Breast epithelium (tissue), 4 donors: ENCODE data around the gene AZI2. TPM values are rescaled to one million over a fixed set of nuclear protein-coding genes. Genes with fewer than 3 reads are reported as not detected.
A peak's percentile ranks its signal among the peaks of the same experiment; 100 is the strongest.

Source experiments
- DNase-seq, 2 donors: peaks; one replicate each; pipeline ENCODE4 v3.0.0-alpha.2; 2019; ENCODE audit warnings: low spot score in 2 of 2
- H3K27ac ChIP-seq, 2 donors: fragments of 200-600 bp; sonication (generic) in 1 of 2; one replicate each; pipeline ENCODE4 v1.5.1; 2016 to 2019; ENCODE audit warnings: mild to moderate bottlenecking in 1 of 2
- H3K27me3 ChIP-seq, 2 donors: fragments of 200-600 bp; sonication (generic) in 1 of 2; one replicate each; pipeline versions ENCODE4 v1.5.1 to v1.6.0; 2017 to 2019; ENCODE audit warnings: control low read depth in 1 of 2, mild to moderate bottlenecking in 1 of 2
- H3K36me3 ChIP-seq: fragments of 200-600 bp; one replicate; pipeline ENCODE4 v1.5.1; 2019
- H3K4me1 ChIP-seq, 2 donors: fragments of 200-600 bp; sonication (generic); one replicate each; pipeline ENCODE4 v1.5.1; 2016 to 2019; ENCODE audit warnings: control low read depth in 1 of 2
- H3K4me3 ChIP-seq, 3 donors: fragments of 200-600 bp; sonication (generic); 1 replicate in 2 of 3; 2 replicates in 1 of 3; pipeline ENCODE4 v1.5.1; 2016 to 2019; ENCODE audit warnings: mild to moderate bottlenecking in 3 of 3, moderate library complexity in 2 of 3
- H3K9me3 ChIP-seq, 2 donors: fragments of 200-600 bp; sonication (generic) in 1 of 2; one replicate each; pipeline ENCODE4 v1.5.1; 2016 to 2019; ENCODE audit warnings: control low read depth in 1 of 2
- POLR2A ChIP-seq: fragments of 450-650 bp; IDR thresholded peaks from one replicate; pipeline ENCODE4 v1.6.1; 2016; ENCODE audit warnings: antibody characterized with exemption, mild to moderate bottlenecking, moderate library complexity
- POLR2AphosphoS5 ChIP-seq, 3 donors: sonication (generic); formaldehyde crosslinking; IDR thresholded peaks; one replicate each; pipeline ENCODE4 v1.6.1; 2017; ENCODE audit warnings: antibody characterized with exemption in 3 of 3
- intact Hi-C: fragments of 100-400 bp; cut with DNase I; formaldehyde crosslinking; loops from one replicate; pipeline ENCODE4 v1.15.1; 2023; ENCODE audit warnings: low total_unique reads
- total RNA-seq, 3 donors: library from RNA; depleted of rRNA; stranded (reverse); fragments of >200 nt; gene quantifications; one replicate each; pipeline ENCODE4 v1.1.0, GENCODE V29; 2016
- TF ChIP-seq, protein P1 (sequence below), 3 donors: fragments of 450-650 bp; IDR thresholded peaks; one replicate each; pipeline ENCODE4 v1.5.1; 2016 to 2017; ENCODE audit warnings: antibody characterized with exemption in 3 of 3, mild to moderate bottlenecking in 3 of 3, moderate library complexity in 3 of 3

Gene AZI2
- total RNA-seq, result 100 to 1,000 TPM in 2 of 3 donors, 10 to 100 TPM in 1; 68.6 to 193 (median 111) TPM

DNA sequence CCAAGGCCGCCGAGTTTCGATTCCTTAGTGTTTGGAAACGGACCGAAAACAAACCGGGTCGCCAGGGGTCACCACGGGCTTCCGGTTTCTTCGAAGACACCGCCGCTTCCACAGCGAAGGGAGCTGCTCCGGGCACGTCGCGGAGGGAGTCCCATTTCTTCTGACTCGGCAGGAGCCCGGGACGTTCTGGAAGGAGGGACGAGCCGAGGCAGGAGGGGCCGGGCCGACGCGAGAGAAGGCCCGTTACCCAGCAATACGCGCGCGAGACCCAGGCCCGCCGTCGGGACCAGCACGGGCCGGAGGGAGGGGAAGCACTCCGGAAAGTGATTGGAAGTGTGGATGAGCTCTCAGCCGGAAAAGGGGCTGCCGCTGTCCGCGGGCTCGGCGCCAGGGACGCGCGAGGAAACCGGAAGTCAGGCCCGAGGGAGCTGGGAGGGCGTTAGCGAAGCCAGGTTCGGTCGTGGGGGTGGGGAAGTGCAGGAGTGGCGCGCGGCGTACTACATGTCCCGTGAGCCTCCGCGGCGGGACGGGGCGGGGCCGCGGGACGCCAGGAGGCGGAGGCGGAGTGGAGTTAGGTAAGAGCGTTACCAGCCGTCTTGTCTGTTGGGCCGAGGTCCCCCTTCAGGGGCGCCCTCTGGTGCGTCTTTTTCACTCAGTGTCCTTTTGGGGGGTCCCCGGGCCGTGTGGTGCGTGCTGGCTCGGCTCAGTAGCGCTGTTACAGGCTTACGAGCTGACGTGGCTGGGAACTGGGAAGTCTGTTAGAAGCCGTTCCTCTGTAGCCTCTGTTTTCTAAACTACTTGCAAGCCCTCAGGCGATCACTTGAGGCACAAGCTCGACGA, at the start of gene AZI2, which contains the start of gene ZCWPW2:
Gene AZI2, minus strand, starts transcription at position 196 of the 840 bp plus-strand sequence. CDS start 8,207 bp downstream, outside the sequence.
Gene ZCWPW2, plus strand, starts transcription at position 93 of the 840 bp plus-strand sequence. CDS start 64,348 bp downstream, outside the sequence.
- TF ChIP-seq POLR2AphosphoS5 (IDR thresholded peaks at IDR 0.05), result peak; percentile 77 to 93 (median 91)
- TF ChIP-seq POLR2A, result peak; percentile 83
- TF ChIP-seq, protein P1, sequence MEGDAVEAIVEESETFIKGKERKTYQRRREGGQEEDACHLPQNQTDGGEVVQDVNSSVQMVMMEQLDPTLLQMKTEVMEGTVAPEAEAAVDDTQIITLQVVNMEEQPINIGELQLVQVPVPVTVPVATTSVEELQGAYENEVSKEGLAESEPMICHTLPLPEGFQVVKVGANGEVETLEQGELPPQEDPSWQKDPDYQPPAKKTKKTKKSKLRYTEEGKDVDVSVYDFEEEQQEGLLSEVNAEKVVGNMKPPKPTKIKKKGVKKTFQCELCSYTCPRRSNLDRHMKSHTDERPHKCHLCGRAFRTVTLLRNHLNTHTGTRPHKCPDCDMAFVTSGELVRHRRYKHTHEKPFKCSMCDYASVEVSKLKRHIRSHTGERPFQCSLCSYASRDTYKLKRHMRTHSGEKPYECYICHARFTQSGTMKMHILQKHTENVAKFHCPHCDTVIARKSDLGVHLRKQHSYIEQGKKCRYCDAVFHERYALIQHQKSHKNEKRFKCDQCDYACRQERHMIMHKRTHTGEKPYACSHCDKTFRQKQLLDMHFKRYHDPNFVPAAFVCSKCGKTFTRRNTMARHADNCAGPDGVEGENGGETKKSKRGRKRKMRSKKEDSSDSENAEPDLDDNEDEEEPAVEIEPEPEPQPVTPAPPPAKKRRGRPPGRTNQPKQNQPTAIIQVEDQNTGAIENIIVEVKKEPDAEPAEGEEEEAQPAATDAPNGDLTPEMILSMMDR (IDR thresholded peaks at IDR 0.05), result no peak
- Histone ChIP-seq H3K4me3 (peak within 1 kb of the TSS; percentile 67 to 84 (median 70)), H3K4me1 (peaks cover 0 to 5% of the 10 kb centered on the region in 2 donors), H3K36me3 (no peaks in the 10 kb centered on the region), H3K27ac (peak within 1 kb of the TSS; percentile 98 to 99), H3K9me3 (peaks cover 0 to 8% of the 10 kb centered on the region in 2 donors), H3K27me3 (no peaks in the 10 kb centered on the region)
- DNase-seq, result peak; percentile 94 to 95
- intact Hi-C loops, result no loop called here

DNA sequence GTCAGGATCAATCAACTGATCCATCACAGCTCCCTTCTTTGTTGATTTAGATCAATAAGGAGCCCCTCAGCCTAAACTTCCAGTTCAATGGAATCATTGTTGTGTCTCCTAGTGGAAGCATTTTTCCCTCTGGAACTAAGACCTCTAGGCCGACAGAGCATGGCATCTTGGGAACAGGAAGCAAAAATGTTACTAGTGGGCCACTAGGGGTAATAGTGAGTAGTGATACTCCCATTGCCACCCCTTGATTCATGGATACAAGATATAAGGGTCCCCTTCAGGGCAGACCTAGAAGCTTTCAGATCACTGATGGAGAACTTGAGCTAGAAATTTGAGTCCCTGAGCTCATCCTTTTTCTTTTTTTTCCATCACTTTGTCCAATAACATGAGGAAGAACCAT, 40.4 kb upstream of the AZI2 start:
- Histone ChIP-seq H3K4me3 (no peak overlapping the region), H3K4me1 (no peaks in the 10 kb centered on the region), H3K27ac (no peak overlapping the region), H3K36me3 (peaks cover 6% of the 10 kb centered on the region), H3K9me3 (peaks cover 0 to 15% of the 10 kb centered on the region in 2 donors), H3K27me3 (no peaks in the 10 kb centered on the region)
- intact Hi-C loops, result loop anchor here (5.0 kb wide), 1 partner anchor 682 kb away; no protein-coding TSS in a partner anchor
- DNase-seq, result no peak
- TF ChIP-seq, protein P1 (IDR thresholded peaks at IDR 0.05), result no peak

DNA sequence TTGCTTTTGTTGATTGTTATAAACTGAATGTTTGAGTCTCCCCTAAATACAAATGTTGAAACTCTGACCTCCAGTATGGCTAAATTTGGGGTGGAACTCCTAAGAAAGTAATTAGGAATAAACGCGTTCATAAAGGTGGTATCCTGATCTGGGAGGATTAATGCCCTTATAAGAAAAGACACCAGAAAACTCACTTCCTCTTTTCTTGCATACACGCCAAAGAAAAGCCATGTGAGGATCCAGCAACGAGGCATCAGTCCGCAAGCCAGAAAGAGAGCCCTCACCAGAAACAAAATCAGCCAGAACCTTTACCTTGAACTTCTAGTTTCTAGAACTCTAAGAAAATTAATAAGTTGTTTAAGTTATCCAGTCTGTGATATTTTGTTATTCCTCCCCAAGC, 37.4 kb upstream of the AZI2 start:
- H3K4me3 ChIP-seq, result no peak overlapping the region
- H3K36me3 ChIP-seq, result no peaks in the 10 kb centered on the region
- intact Hi-C loops, result loop anchor here (5.0 kb wide), 1 partner anchor 679 kb away; no protein-coding TSS in a partner anchor
- no peaks in the 10 kb centered on the region for H3K9me3 ChIP-seq
- TF ChIP-seq, protein P1 (IDR thresholded peaks at IDR 0.05), result no peak
- TF ChIP-seq POLR2A (no peak), POLR2AphosphoS5 (IDR thresholded peaks at IDR 0.05) (no peak)
- no peaks in the 10 kb centered on the region for H3K4me1 ChIP-seq
- no peak overlapping the region for H3K27ac ChIP-seq
- no peaks in the 10 kb centered on the region for H3K27me3 ChIP-seq
- no peak for DNase-seq

DNA sequence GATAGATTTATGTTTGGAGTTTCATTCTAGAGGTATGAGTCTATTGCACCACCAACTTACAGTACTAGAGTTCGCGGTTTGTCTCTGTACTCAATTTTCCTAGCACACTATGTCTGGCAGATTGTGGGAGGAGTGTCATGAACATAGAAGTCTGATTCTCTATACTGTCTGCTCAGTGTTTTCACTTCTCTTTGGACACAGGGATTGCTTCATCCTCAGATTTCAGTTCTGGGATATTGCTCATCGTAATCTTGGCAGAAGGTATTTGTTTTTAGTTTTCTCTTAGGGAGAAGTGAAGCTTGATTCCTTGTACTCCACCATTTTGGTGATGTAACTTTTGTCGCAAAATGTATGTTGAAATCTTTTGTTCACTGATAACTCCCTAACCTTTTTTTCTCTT, 27.8 kb upstream of the AZI2 start:
- H3K27me3 ChIP-seq, result no peaks in the 10 kb centered on the region
- H3K4me1 ChIP-seq, result no peaks in the 10 kb centered on the region
- H3K9me3 ChIP-seq, result no peaks in the 10 kb centered on the region
- intact Hi-C loops, result no loop called here
- no peak for DNase-seq
- no peaks in the 10 kb centered on the region for H3K36me3 ChIP-seq
- H3K27ac ChIP-seq, result no peak overlapping the region
- no peak overlapping the region for H3K4me3 ChIP-seq
- TF ChIP-seq POLR2A (no peak), POLR2AphosphoS5 (IDR thresholded peaks at IDR 0.05) (no peak)
- TF ChIP-seq, protein P1 (IDR thresholded peaks at IDR 0.05), result no peak

GRCh38 chr3:28349469-28350000, 911 bp upstream of the AZI2 start:
- peak overlapping the region; percentile 67 to 84 (median 70) for H3K4me3 ChIP-seq
- no peak for TF ChIP-seq POLR2AphosphoS5 (IDR thresholded peaks at IDR 0.05)
- no peak for TF ChIP-seq POLR2A
- TF ChIP-seq, protein P1 (IDR thresholded peaks at IDR 0.05), result no peak
- peak overlapping the region; percentile 98 to 99 for H3K27ac ChIP-seq
- peaks cover 0 to 8% of the 10 kb centered on the region in 2 donors for H3K9me3 ChIP-seq
- no peak for DNase-seq
- H3K27me3 ChIP-seq, result no peaks in the 10 kb centered on the region
- H3K36me3 ChIP-seq, result no peaks in the 10 kb centered on the region
- intact Hi-C loops, result no loop called here
- peaks cover 0 to 5% of the 10 kb centered on the region in 2 donors for H3K4me1 ChIP-seq
